K562 (cell line): ENCODE data around the gene SGMS1. TPM values are rescaled to one million over a fixed set of nuclear protein-coding genes. Genes with fewer than 3 reads are reported as not detected.

Experiments used
- ELK1 ChIP-seq: sonication (generic); formaldehyde crosslinking; IDR thresholded peaks from 2 replicates; pipeline ENCODE4 v1.8.1; 2022; ENCODE audit warnings: missing genetic modification reagents
- FOSL1 ChIP-seq: fragments of 200-800 bp; sonication (Bioruptor generic); conservative IDR thresholded peaks from 2 replicates; pipeline ENCODE4 v1.6.1; 2016; ENCODE audit warnings: missing genetic modification characterization, missing compliant biosample characterization
- GABPA ChIP-seq: fragments of 200-800 bp; sonication (Bioruptor generic); conservative IDR thresholded peaks from 2 replicates; pipeline ENCODE4 v1.6.1; 2016; ENCODE audit warnings: low read depth, missing genetic modification characterization, missing compliant biosample characterization
- KLF13 ChIP-seq: fragments of 450-650 bp; IDR thresholded peaks from 2 replicates; pipeline ENCODE4 v1.6.1; 2016; ENCODE audit warnings: missing genetic modification characterization, low read depth, mild to moderate bottlenecking, missing compliant biosample characterization, moderate library complexity, borderline replicate concordance
- MAX ChIP-seq: sonication (generic); formaldehyde crosslinking; IDR thresholded peaks from 2 replicates; pipeline ENCODE4 v1.9.0; 2022; ENCODE audit warnings: mild to moderate bottlenecking, missing genetic modification reagents
- MCM5 ChIP-seq: fragments of 450-650 bp; IDR thresholded peaks from 2 replicates; pipeline ENCODE4 v1.6.1; 2016; ENCODE audit warnings: low read depth
- MGA ChIP-seq: fragments of 450-650 bp; IDR thresholded peaks from 2 replicates; pipeline ENCODE4 v1.6.1; 2016; ENCODE audit warnings: mild to moderate bottlenecking, moderate library complexity
- MYNN ChIP-seq, 2 experiments: sonication (generic); formaldehyde crosslinking in 1 of 2; IDR thresholded peaks; 2 replicates each; pipeline versions ENCODE4 v1.5.0 to v1.6.1; 2016 to 2020; ENCODE audit warnings: antibody characterized with exemption in 1 of 2, missing genetic modification reagents in 1 of 2
- NBN ChIP-seq: fragments of 450-650 bp; IDR thresholded peaks from 2 replicates; pipeline ENCODE4 v1.6.1; 2016; ENCODE audit warnings: low read depth, mild to moderate bottlenecking
- NFE2 ChIP-seq: IDR thresholded peaks from 2 replicates; pipeline ENCODE4 v1.6.1; 2014; ENCODE audit warnings: antibody characterized with exemption, low read depth
- PCBP1 ChIP-seq: fragments of 200-400 bp; formaldehyde crosslinking; IDR thresholded peaks from 2 replicates; pipeline ENCODE4 v1.6.1; 2018; ENCODE audit warnings: mild to moderate bottlenecking, low read depth, low read length; ENCODE audit not compliant: poor library complexity, severe bottlenecking
- PCBP2 ChIP-seq: fragments of 200-400 bp; formaldehyde crosslinking; IDR thresholded peaks from 2 replicates; pipeline ENCODE4 v1.6.1; 2018; ENCODE audit warnings: low read length, low read depth, mild to moderate bottlenecking, moderate library complexity; ENCODE audit not compliant: poor library complexity, severe bottlenecking
- POLR2AphosphoS5 ChIP-seq: IDR thresholded peaks from 2 replicates; pipeline ENCODE4 v1.6.1; 2011; ENCODE audit warnings: mild to moderate bottlenecking, low read depth, low read length, moderate library complexity; ENCODE audit not compliant: control insufficient read depth, insufficient read depth
- TBP ChIP-seq: optimal IDR thresholded peaks from 2 replicates; pipeline ENCODE3; 2011; ENCODE audit warnings: low read depth, low read length, improper control_type of control experiment
- ZNF431 ChIP-seq: sonication (generic); formaldehyde crosslinking; IDR thresholded peaks from 2 replicates; pipeline ENCODE4 v1.8.0; 2022; ENCODE audit warnings: mild to moderate bottlenecking, missing genetic modification reagents
- ZNF75A ChIP-seq: fragments of 450-650 bp; formaldehyde crosslinking; IDR thresholded peaks from 2 replicates; pipeline ENCODE4 v1.4.0; 2020; ENCODE audit warnings: mild to moderate bottlenecking
- polyA plus RNA-seq, 8 experiments: library from polyadenylated mRNA; depleted of rRNA in 4 of 8; stranded (reverse) in 5 of 8; unstranded in 3 of 8; fragments of >200 nt; fragmentation: Nextera tagmentation in 2 of 8; fragmentation: Illumina TruSeq in 1 of 8; extraction: Ambion mirVana in 2 of 8; extraction: Trizol in 1 of 8; gene quantifications; 2 replicates each; pipeline versions ENCODE4 v1.2.1 to v1.2.3, GENCODE V29; 2011 to 2014; ENCODE audit warnings: inconsistent platforms in 1 of 8, missing spikeins in 1 of 8
- total RNA-seq, 7 experiments: library from RNA; depleted of rRNA in 6 of 7; stranded (reverse); fragments of >200 nt in 6 of 7; fragmentation: Illumina TruSeq in 2 of 7; extraction: Trizol in 2 of 7; gene quantifications; 2 replicates each; pipeline versions ENCODE4 v1.2.1 to v1.2.3, GENCODE V29; 2011 to 2021; ENCODE audit warnings: low replicate concordance in 1 of 7

The SGMS1 gene
- total and polyA plus RNA-seq, 9 of the 15 experiments (the other 6 are each of a cell fraction or from before 2014, with no cell fraction given): 22.6 to 232 (median 82.2) TPM

GRCh38 chr10:50550291-50550839 is 73.4 kb downstream of the SGMS1 start (continued):
- TF ChIP-seq MAX (peak; percentile 75), FOSL1 (tag) (peak; percentile 83), MCM5 (no peak), POLR2AphosphoS5 (peak; percentile 100), ELK1 (CRISPR knock-in tag) (no peak), NBN (peak; percentile 99), PCBP2 (no peak), PCBP1 (no peak), KLF13 (tag) (peak; percentile 29; the same call in 1 of the 2 replicates), ZNF75A (CRISPR knock-in tag) (no peak), NFE2 (peak; percentile 87), ZNF431 (CRISPR knock-in tag) (no peak), GABPA (tag) (peak; percentile 70), TBP (peak; percentile 40), MYNN (IDR thresholded peaks at IDR 0.05) (peak; percentile 96), MYNN (CRISPR knock-in tag; IDR thresholded peaks at IDR 0.05) (no peak), MGA (no peak)
